ENCODE results near the gene PEAK1.

GRCh38 chr15:77121599-77121998 is 298.3 kb downstream of the PEAK1 start:
- TF ChIP-seq TCF7L2 (IDR thresholded peaks at IDR 0.05; ENCODE audit: borderline replicate concordance, low read depth, low read length) (no peak), SP2 (tag by site-specific recombination; IDR thresholded peaks at IDR 0.05) (no peak)

Data from HEK293 (cell line).